NCI-H1694 (cell line): ENCODE data around the gene C12orf54.
"Not testable (repeated sequence)": the region's sequence is repeated elsewhere in the genome, so short reads cannot be mapped to it uniquely, and the experiment has no call there.

Experiments used
- DNase-seq: peaks from one replicate; lab custom pipeline; 2025; lab: John Stamatoyannopoulos, UW

Gene C12orf54

DNA sequence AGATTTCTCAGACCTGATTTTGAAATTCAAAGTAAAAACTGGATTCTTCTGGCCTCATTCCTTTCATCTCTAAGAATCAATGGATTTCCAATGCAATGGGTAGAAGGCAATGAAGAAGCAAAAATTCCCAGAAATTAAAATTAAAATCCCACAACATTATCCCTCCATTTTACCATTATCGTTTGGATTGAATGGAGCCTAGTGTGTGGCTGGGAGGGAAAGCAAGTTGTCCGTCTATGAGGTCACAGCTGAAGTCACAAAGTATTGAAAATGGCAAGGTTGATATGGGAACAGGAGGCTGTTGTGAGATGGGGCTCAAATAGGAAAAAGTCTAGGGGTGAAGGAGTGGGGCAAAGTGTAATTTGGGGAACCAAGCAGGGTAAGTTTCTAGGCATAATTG lies at the start of gene C12orf54:
TSS of gene C12orf54 (plus strand) at position 301 of the 400 bp plus-strand sequence. CDS start 799 bp downstream, outside the sequence.
- DNase-seq: no peak

DNA sequence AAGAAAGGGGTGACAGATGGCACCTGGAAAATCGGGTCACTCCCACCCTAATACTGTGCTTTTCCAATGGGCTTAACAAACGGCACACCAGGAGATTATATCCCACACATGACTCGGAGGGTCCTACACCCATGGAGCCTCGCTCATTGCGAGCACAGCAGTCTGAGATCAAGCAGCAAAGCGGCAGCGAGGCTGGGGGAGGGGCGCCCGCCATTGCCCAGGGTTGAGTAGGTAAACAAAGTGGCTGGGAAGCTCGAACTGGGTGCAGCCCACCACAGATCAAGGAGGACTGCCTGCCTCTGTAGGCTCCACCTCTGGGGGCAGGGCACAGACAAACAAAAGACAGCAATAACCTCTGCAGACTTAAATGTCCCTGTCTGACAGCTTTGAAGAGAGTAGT lies 48.3 kb upstream of the C12orf54 start:
- DNase-seq: not testable (repeated sequence)

DNA sequence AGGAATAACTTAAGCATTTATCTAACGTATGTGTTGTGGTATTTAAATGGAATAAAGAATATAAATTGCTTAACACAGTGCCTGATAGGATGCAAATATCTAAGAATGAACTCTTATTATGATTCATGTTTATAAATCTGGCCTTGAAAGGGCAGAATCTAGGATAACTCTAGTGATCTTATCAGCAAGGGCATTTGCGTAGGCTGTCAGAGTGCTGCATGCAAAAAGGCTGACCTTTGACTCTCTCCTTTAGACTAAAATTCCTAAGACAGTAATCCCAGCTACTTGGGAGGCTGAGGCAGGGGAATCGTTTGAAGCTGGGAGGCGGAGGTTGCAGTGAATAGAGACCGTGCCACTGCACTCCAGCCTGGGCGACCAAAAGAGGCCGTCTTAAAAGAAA lies 41.2 kb upstream of the C12orf54 start:
- DNase-seq: no peak

DNA sequence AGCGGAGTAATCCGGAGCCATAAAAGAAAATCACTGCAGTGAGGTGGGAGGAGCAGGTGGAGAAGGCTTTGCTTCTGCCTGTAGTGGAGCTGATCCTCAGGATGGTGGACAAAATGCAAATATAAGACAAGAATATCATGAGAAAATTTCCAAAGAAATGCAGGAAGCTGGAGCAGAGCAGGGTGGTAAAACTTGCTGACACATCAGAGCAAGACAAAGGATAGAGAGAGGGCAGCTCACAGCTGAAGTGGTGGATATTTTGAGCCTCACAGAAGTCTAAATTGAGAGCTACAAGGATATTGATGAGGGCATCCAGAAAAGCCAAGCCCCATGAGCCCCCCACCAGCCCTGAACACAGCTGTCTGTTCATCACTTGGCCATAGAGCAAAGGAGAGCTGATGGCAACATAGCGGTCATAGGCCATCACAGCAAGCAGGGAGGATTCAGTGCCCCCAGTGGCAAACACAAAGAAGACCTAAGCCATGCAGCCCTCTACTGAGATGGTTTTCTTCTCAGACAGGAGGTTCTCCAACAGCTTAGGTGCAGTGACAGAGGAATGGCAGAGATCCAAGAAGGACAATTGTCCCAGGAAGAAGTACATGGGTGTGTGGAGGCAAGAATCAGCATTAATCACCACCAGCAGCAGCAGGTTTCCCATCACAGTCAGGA lies 40.0 kb upstream of the C12orf54 start:
- no peak for DNase-seq

DNA sequence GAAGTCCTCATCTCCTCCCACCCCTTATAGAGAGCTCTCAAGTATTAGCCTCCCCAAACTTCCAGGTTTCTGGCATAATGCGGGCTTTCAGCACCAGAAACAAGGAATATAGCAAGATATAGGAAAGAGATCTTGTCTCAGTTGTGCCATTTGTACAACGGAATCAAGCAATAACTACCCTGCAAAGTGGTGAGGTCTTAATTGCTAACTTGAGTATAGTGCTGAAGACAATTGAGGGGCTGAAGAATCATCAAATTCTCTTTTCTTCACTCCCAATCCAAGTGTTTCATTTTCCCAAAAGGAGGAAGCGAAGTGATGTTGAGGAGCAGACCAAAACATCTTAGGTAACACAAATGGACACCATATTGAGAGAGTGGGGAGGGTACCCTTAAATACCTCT lies 36.8 kb upstream of the C12orf54 start:
- DNase-seq: no peak

DNA sequence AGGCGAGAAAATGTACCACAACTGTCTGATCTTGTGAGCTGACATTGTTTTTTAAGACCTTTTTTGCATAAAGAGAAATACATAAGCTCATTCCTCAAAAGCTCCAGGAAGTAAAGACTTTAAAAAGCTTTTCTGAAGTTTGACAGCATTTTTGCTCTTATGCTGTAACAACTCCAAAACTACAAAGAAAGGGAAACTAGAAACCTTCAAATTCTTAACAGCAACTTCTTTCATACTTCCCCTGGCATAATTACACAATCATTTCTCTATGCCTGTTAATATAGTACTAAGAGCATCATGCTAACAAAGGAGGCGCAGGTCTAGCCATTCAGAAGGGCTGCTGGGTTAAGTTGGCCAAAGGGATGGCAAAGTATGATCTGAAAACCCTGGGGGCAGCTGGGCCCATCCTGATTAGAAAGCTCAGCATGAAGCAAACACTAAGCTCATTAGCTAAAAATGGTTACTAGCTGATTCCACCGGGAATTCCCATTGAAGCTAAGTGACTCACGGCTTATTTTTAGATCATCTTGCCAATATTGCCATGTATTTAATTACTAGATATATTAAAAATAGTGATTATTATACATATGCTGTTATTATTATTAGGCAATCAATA lies 36.0 kb upstream of the C12orf54 start:
- DNase-seq: no peak

DNA sequence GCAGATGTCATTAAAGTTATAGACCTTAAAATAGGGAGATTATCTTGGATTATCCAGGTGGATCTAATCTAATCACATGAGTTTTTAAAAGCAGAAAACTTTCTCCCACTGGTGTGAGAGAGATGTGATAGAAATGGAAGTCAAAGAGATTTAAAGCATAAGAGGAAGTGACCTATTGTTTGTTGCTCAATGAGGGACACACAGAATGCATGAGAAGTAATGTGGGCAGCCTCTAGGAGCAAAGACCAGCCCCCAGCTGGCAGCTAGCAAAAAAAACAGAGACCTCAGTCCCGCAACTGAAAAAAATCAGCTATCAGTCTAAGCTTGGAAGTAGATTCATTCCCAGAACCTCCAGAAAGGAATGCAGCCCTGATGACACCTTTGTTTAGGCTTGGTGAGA lies 34.5 kb upstream of the C12orf54 start:
- no peak for DNase-seq

DNA sequence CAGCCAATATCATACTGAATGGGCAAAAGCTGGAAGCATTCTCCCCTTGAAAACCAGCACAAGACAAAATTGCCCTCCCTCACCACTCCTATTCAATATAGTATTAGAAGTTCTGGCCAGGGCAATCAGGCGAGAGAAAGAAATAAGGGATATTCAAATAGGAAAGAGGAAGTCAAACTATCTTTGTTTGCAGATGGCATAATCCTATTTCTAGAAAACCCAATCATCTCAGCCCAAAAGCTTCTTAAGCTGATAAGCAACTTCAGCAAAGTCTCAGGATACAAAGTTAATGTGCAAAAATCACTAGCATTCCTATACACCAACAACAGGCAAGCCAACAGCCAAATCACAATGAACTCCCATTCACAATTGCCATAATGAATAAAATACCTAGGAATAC lies 30.9 kb upstream of the C12orf54 start:
- no peak for DNase-seq

DNA sequence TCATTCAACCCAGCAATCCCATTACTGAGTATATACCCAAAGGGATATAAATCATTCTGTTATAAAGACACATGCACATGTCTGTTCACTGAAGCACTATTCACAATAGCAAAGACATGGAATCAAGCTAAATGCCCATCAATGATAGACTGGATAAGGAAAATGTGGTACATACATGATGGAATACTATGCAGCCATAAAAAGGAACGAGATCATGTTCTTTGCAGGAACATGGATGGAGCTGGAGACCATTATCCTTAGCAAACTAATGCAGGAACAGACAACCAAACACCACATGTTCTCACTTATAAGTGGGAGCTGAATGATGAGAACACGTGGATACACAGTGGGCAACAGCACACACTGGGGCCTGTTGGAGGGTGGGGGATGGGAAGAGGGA lies 29.3 kb upstream of the C12orf54 start:
- not testable (repeated sequence) for DNase-seq

DNA sequence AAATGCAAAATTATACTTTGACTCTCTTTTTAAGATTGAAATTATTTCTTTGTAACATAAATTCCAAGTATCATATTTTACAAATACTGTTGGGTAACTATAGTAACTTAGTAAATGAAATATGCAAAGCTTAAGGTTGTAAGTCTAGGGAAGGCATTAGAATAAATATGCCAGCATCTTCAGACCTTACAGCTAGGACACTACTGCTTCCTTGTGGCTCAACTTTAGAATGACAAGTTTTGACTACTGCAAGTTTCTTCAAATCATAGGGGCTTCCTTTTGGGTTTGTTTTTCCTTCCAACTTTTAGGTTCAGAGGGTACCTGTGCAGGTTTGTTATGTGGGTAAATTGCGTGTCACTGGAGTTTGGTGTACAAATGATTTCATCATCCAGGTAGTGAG lies 27.6 kb upstream of the C12orf54 start:
- DNase-seq: no peak

DNA sequence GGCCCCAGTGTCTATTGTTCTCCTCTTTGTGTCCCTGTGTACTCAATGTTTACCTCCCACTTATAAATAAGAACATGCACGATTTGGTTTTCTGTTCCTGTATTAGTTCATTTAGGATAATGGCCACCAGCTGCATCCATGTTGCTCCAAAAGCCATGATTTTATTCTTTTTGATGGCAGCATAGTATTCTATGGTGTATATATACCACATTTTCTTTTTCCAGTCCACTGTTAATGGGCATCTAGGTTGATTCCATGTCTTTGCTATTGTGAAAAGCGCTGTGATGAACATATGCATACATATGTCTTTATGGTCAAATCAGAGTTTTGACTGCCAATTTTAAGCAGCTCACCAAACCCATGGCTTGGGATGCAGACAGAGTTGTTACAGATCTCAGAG lies 27.2 kb upstream of the C12orf54 start:
- DNase-seq: no peak

DNA sequence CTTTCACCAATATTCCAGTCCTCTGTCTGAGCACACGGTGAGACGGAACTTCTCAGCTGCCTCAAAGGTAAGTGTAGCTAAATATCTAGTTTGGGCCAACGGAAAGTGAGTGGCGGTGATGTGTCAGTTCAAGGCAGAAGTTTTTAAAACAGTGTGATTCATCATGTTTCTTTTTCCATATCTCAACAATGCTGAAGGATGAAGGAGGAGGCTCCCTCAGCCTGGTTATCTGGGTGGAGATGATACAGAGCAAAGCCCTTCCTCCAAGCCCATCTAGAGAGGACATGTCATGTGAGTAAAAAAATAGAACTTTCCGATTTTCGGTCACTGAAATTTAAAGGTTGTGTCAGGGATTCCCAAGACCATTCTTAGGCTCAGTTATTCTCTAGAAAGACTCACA lies 23.0 kb upstream of the C12orf54 start:
- DNase-seq: no peak

DNA sequence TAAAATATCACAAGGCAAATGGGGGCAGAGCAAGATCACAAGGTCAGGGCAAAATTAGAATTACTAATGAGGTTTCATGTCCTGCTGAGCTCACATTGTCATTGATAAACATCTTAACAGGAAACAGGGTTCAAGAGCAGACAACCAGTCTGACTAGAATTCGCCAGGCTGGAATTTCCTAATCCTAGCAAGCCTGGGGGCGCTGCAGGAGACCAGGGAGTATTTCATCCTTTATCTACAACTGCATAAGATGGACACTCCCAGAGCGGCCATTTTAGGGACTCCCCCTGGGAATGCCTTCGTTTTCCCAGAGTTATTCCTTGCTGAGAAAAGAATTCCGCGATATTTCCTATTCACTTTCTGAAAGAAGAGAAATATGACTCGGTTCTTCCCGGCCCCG lies 13.3 kb upstream of the C12orf54 start:
- not testable (repeated sequence) for DNase-seq

DNA sequence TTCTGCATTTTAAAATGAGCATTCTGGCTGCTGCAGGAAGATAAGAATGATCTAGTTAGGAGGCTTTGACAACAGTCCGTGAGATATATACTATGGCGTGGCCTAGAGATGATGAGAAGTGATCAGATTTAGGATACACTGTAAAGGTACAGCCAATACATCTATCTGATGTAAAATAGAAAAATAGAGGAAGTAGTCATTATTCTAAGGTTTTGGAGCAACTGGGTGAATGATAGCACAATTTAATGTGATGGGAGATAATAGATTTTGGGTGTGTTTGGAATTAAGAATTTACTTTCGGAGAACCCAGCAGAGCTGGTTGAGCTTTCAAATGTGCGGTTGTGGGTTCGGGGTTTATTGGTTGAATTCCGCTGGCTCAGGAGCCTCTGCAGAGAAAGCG lies 10.0 kb upstream of the C12orf54 start, which contains the start of gene ANP32D:
TSS of gene ANP32D (plus strand) at position 301 of the 400 bp plus-strand sequence. CDS start 106 bp downstream, outside the sequence.
- DNase-seq: no peak

DNA sequence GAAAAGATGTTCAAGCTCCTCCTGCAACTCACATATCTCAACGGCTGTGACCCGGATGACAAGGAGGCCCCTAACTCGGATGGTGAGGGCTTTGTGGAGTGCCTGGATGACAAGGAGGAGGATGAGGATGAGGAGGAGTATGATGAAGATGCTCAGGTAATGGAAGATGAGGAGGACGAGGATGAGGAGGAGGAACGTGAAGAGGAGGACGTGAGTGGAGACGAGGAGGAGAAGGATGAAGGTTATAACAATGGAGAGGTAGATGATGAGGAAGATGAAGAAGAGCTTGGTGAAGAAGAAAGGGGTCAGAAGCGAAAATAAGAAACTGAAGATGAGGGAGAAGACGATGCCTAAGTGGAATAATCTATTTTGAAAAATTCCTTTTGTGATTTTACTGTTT lies 9.2 kb upstream of the C12orf54 start:
- DNase-seq: no peak

DNA sequence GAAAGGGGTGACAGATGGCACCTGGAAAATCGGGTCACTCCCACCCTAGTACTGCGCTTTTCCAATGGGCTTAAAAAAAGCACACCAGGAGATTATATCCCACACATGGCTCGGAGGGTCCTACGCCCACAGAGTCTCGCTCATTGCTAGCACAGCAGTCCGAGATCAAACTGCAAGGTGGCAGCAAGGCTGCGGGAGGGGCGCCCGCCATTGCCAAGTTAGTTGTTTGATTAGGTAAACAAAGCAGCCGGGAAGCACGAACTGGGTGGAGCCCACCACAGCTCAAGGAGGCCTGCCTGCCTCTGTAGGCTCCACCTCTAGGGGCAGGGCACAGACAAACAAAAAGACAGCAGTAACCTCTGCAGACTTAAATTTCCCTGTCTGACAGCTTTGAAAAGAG lies 7.8 kb upstream of the C12orf54 start:
- DNase-seq: not testable (repeated sequence)

DNA sequence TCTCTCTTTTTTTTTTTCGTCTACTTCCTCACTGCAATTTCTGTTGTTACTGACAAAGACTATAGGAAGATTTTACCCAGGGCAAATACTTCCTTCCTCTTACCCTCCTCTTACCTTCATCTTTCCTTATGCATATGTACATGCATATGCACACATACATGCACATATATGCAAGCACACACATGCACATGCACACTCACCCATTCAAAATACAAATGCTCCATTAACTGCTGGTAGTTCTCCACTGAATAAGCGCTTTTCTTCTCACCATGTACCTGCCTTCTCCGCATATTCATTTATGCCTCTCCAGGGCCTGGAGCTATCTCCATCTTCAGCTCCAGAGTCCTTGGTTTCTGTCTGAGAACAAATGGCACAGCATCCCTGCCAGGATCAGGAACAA lies 632 bp downstream of the C12orf54 start:
- DNase-seq: no peak

DNA sequence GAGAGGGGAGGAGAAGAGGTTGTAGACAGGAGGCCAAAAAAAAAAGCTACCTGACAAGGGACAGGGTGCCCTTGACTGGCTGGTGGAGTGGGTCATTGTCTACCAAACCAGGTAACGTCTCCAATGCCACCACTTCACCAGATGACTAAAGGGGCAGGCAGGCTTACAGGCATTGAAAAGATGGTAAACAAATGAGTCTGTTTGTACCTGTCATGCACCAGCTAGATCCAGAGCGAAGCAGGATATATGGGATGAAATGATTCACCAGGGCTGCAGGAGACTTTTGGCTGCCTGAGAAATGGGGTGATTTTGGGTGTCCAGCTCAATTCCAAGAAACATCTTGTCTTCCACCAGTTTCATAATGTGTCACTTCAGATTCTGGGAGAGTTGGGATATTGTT lies 4.0 kb downstream of the C12orf54 start:
- no peak for DNase-seq

DNA sequence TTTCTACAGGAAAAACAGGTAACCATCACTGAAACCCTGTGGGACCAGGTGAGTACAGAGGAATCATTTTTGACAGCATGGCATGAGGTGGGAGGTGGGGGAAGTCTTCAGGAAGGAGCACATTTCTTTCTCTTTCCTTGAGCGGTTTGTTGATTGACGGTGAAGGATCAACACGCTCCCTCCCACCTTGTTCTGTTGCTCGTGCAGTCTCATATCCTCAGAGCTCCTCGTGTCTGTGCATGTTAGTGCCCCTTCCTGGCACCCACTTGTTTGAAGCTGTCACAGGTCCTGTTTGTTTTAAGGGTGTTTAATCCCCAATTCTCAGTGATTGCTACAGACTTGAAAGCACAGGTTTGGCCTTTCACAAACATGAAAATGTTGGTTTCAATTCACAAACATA lies 4.4 kb downstream of the C12orf54 start:
- DNase-seq: no peak

DNA sequence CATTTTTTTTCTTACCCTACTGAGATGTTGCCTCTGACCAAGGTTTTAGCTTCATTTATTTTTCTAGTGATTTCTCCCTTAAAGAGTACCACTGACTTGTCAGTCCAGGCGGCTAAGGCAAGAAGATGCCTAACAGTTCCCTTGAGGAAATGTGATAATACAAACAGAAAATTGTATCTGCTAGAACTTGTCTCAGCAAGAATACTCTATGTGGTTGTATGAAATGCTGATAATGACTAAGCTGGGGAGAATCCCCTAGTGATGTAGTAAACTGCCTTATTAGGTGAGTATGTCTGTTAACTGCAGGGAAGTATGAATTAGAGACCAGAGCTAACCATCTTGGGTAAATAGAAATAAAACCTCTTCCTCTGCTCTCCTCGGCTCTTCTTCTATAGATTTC lies 6.7 kb downstream of the C12orf54 start:
- no peak for DNase-seq

DNA sequence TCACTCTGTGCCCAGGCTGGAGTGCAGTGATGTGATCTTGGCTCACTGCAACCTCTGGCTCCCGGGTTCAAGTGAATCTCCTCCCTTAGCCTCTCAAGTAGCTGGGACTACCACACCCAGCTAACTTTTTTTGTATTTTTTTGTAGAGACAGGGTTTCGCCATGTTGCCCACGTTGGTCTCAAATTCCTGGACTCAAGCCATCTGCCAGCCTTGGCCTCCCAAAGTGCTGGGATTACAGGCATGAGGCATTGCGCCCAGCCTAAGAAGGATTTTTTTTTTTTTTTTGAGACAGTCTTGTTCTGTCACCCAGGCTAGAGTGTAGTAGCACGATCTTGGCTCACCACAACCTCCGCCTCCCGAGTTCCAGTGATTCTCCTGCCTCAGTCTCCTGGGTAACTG lies 7.2 kb downstream of the C12orf54 start:
- DNase-seq: not testable (repeated sequence)

DNA sequence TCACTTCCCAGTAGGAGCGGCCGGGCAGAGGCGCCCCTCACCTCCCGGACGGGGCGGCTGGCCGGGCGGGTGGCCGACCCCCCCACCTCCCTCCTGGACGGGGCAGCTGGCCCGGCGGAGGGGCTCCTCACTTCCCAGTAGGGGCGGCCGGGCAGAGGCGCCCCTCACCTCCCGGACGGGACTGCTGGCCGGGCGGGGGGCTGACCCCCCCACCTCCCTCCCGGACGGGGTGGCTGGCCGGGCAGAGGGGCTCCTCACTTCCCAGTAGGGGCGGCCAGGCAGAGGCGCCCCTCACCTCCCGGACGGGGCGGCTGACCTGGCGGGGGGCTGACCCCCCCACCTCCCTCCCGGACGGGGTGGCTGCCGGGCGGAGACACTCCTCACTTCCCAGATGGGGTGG lies 18.0 kb downstream of the C12orf54 start:
- not testable (repeated sequence) for DNase-seq

DNA sequence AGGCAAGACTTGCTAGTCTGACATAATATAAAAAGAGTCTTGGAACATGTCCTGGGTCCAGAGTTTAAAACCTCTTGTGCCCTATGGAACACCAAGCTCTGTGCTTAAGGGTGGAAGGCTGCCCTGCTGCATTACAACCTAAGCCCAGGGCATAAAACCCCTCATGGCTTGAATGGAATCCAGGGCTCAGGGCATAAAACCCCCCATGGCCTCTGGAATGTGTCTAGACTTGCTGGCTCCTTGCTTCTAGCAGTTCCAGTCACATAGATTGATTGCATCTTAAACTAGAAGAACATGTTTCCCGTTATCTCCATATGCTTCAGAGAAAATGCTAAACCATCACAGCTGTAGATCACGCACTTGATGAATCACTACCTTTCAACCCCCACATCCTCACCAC lies 24.5 kb downstream of the C12orf54 start:
- DNase-seq: not testable (repeated sequence)

DNA sequence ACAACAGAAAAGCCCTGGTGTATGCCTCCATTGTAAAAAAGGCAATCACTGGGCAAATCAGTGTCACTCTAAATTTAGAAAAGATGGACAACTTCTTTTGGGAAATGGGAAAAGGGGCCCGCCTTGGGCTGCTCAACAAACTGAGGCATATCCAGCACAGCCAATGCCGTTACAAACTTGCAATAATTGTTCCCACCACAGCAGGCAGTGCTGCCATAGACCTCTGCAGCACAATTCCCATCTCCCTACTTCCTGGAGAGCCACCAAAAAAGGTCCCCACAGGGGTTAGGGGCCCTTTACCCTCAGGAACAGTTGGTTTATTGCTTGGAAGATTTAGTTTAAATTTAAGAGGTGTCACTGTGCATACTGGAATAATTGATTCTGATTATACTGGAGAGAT lies 26.7 kb downstream of the C12orf54 start:
- DNase-seq: no peak
